SH-SY5Y (cell line): ENCODE data around the gene TFAP2A.

Experiments
- GATA2 ChIP-seq: IDR thresholded peaks from 2 replicates; pipeline ENCODE4 v1.6.1; 2011; ENCODE audit warnings: mild to moderate bottlenecking, low read depth, low read length
- GATA3 ChIP-seq: IDR thresholded peaks from 2 replicates; pipeline ENCODE4 v1.6.1; 2011; ENCODE audit warnings: low read depth, mild to moderate bottlenecking, low read length, moderate library complexity

DNA sequence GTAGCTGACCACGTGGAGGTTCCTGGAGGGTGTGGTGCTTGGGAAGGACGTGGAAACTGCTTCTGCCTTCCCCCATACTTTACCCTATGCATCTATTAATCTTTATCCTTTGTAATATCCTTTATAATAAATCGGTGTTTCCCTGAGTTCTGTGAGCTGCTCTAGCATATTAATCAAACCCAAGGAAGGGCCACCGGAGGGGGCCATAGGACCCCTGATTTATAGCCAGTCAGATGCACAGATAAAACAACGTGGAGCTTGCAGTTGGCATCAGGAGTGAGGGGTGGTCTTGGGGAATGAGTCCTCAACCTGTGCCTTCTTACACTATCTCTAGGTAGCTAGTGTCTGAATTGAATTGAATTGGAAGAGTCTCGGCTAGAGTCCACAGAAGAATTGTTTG, 36.5 kb upstream of the TFAP2A start:
- no peak for TF ChIP-seq GATA2
- TF ChIP-seq GATA3: no peak
